SK-N-SH (cell line): ENCODE measurements around the gene LYRM4. TPM values are rescaled to one million over a fixed set of nuclear protein-coding genes. Genes with fewer than 3 reads are reported as not detected.

ENCODE experiments used
- CTCF ChIA-PET: fragments of 300-600, 350-600 bp; formaldehyde crosslinking; extraction: SDS; loops from one replicate; lab custom pipeline; 2021; lab: Yijun Ruan, JAX
- POLR2A ChIA-PET: fragments of 350-600 bp; sonication (Branson Sonifier 250); formaldehyde crosslinking; extraction: SDS; loops from one replicate; lab custom pipeline; 2020; ENCODE audit warnings: antibody characterized with exemption, inconsistent platforms; lab: Yijun Ruan, JAX
- DNase-seq: peaks from one replicate; pipeline ENCODE4 v3.0.0; 2012
- H2AFZ ChIP-seq: fragments of 200-600 bp; sonication (generic); 2 replicates; pipeline ENCODE4 v1.8.1; 2016; ENCODE audit warnings: antibody characterized with exemption, mild to moderate bottlenecking, low read depth
- H3F3A ChIP-seq: fragments of 200-600 bp; sonication (generic); replicated peaks from 2 replicates; pipeline ENCODE3; 2016; ENCODE audit warnings: antibody characterized with exemption, mild to moderate bottlenecking; ENCODE audit not compliant: insufficient read depth
- H3K27ac ChIP-seq, 2 experiments: fragments of 200-500 bp in 1 of 2; fragments of 200-600 bp in 1 of 2; sonication (Bioruptor generic) in 1 of 2; sonication (generic), shearing (Covaris generic) in 1 of 2; 2 replicates each; pipeline versions ENCODE4 v1.5.1 to v1.6.1; 2014 to 2016; ENCODE audit warnings: low read depth in 2 of 2, inconsistent platforms in 1 of 2, low read length in 1 of 2, mild to moderate bottlenecking in 1 of 2, mixed read lengths in 1 of 2
- H3K27me3 ChIP-seq: fragments of 200-600 bp; sonication (generic), shearing (Covaris generic); 2 replicates; pipeline ENCODE4 v1.6.1; 2016; ENCODE audit warnings: mixed run types; ENCODE audit not compliant: insufficient read depth
- H3K36me3 ChIP-seq, 2 experiments: fragments of 200-500 bp in 1 of 2; fragments of 200-600 bp in 1 of 2; sonication (Bioruptor generic) in 1 of 2; sonication (generic) in 1 of 2; replicated peaks in 1 of 2; 2 replicates each; pipeline versions ENCODE3 to v1.5.1; 2014 to 2016; ENCODE audit warnings: low read length in 1 of 2, mild to moderate bottlenecking in 1 of 2; ENCODE audit not compliant: insufficient read depth in 2 of 2, control insufficient read depth in 1 of 2
- H3K4me1 ChIP-seq, 2 experiments: fragments of 200-500 bp in 1 of 2; fragments of 200-600 bp in 1 of 2; sonication (Bioruptor generic) in 1 of 2; sonication (generic), shearing (Covaris generic) in 1 of 2; 2 replicates each; pipeline versions ENCODE4 v1.5.1 to v1.6.1; 2014 to 2016; ENCODE audit warnings: low read depth in 1 of 2, low read length in 1 of 2, mixed run types in 1 of 2; ENCODE audit not compliant: insufficient read depth in 2 of 2, control insufficient read depth in 1 of 2
- H3K4me2 ChIP-seq: fragments of 200-600 bp; sonication (generic), shearing (Covaris generic); 2 replicates; pipeline ENCODE4 v1.6.1; 2017; ENCODE audit warnings: mixed run types
- H3K4me3 ChIP-seq, 2 experiments: fragments of 200-500 bp in 1 of 2; fragments of 200-600 bp in 1 of 2; sonication (Bioruptor generic) in 1 of 2; sonication (generic), shearing (Covaris generic) in 1 of 2; 2 replicates each; pipeline versions ENCODE4 v1.5.1 to v1.8.1; 2014 to 2016; ENCODE audit warnings: low read depth in 2 of 2, inconsistent platforms in 1 of 2, low read length in 1 of 2, mild to moderate bottlenecking in 1 of 2, mixed read lengths in 1 of 2, moderate library complexity in 1 of 2
- H3K79me2 ChIP-seq: fragments of 200-600 bp; sonication (generic); 2 replicates; pipeline ENCODE4 v1.8.1; 2017; ENCODE audit warnings: mild to moderate bottlenecking; ENCODE audit not compliant: insufficient read depth
- H3K9ac ChIP-seq: fragments of 200-600 bp; sonication (generic); 2 replicates; pipeline ENCODE4 v1.6.1; 2017; ENCODE audit warnings: mixed run types
- H3K9me2 ChIP-seq: fragments of 200-600 bp; sonication (generic); 2 replicates; pipeline ENCODE4 v1.6.1; 2017; ENCODE audit warnings: mixed run types
- H3K9me3 ChIP-seq: fragments of 200-600 bp; sonication (generic); 2 replicates; pipeline ENCODE4 v1.6.1; 2017; ENCODE audit warnings: mixed run types, mild to moderate bottlenecking, moderate library complexity
- H4K20me1 ChIP-seq: fragments of 200-600 bp; sonication (generic); 2 replicates; pipeline ENCODE4 v1.6.1; 2017; ENCODE audit warnings: mild to moderate bottlenecking, mixed run types; ENCODE audit not compliant: insufficient read depth
- CHD2 ChIP-seq: fragments of 150-350 bp; IDR thresholded peaks from 2 replicates; pipeline ENCODE4 v1.6.1; 2018; ENCODE audit warnings: low read length; ENCODE audit not compliant: partially characterized antibody
- CTCF ChIP-seq: fragments of 200-600 bp; sonication (generic); IDR thresholded peaks from 2 replicates; pipeline ENCODE4 v1.6.1; 2017; ENCODE audit warnings: antibody characterized with exemption, mild to moderate bottlenecking, moderate library complexity
- EP300 ChIP-seq, 2 experiments: IDR thresholded peaks; 2 replicates each; pipeline versions ENCODE4 v1.4.0 to v1.6.1; 2012; ENCODE audit warnings: borderline replicate concordance in 1 of 2, low read depth in 1 of 2, low read length in 1 of 2
- GATA2 ChIP-seq: sonication (generic); formaldehyde crosslinking; IDR thresholded peaks from 2 replicates; pipeline ENCODE4 v1.5.0; 2020; ENCODE audit warnings: mild to moderate bottlenecking, missing genetic modification reagents
- JUND ChIP-seq: IDR thresholded peaks from 2 replicates; pipeline ENCODE4 v1.4.0; 2012
- MAX ChIP-seq: IDR thresholded peaks from 2 replicates; pipeline ENCODE4 v1.4.0; 2012; ENCODE audit warnings: low read depth
- MEF2A ChIP-seq: IDR thresholded peaks from 2 replicates; pipeline ENCODE4 v1.4.0; 2012; ENCODE audit warnings: low read depth, borderline replicate concordance
- PBX3 ChIP-seq: IDR thresholded peaks from 2 replicates; pipeline ENCODE4; 2012
- RFX5 ChIP-seq: IDR thresholded peaks from 2 replicates; pipeline ENCODE4 v1.6.1; 2012; ENCODE audit warnings: mild to moderate bottlenecking, improper control_type of control experiment, low read length
- SIN3A ChIP-seq: IDR thresholded peaks from 2 replicates; pipeline ENCODE4 v1.6.1; 2012; ENCODE audit warnings: low read depth, mild to moderate bottlenecking, low read length, moderate library complexity, borderline replicate concordance
- USF2 ChIP-seq: fragments of 150-350 bp; IDR thresholded peaks from 2 replicates; pipeline ENCODE4 v1.6.1; 2017; ENCODE audit warnings: antibody characterized with exemption, low read length, low read depth, borderline replicate concordance
- YY1 ChIP-seq: IDR thresholded peaks from 2 replicates; pipeline ENCODE4 v1.4.0; 2012; ENCODE audit warnings: low read depth, mild to moderate bottlenecking
- ZBTB33 ChIP-seq: IDR thresholded peaks from 2 replicates; pipeline ENCODE4 v1.4.0; 2012; ENCODE audit warnings: low read depth, borderline replicate concordance
- WGBS: methylation state at CpG from one replicate; pipeline ENCODE4 v1.1.6; 2017; ENCODE audit warnings: low lambda C conversion rate; 5-methylcytosine and 5-hydroxymethylcytosine counted together
- polyA plus RNA-seq, 3 experiments: library from polyadenylated mRNA; depleted of rRNA; stranded (reverse); fragments of >200 nt; gene quantifications; 2 replicates each; pipeline ENCODE4 v1.2.3, GENCODE V29; 2012

LYRM4 gene
- polyA plus RNA-seq, 1 of the 3 experiments (the other 2 are of a cell fraction) = 37.2 TPM

- H3K79me2 ChIP-seq = no peaks in the 10 kb centered on the region
- no peak overlapping the region for H3K9ac ChIP-seq
- peaks cover 6 to 9% of the 10 kb centered on the region in 2 experiments; a peak in 3 of 4 replicates for H3K4me1 ChIP-seq
- peaks cover 7% of the 10 kb centered on the region for H3F3A ChIP-seq
- H3K9me2 ChIP-seq = no peaks in the 10 kb centered on the region
- no peak overlapping the region for H3K4me2 ChIP-seq
- H3K36me3 ChIP-seq = peaks cover 9 to 10% of the 10 kb centered on the region in 2 experiments
- TF ChIP-seq MAX = no peak
- TF ChIP-seq RFX5 = no peak
- TF ChIP-seq MEF2A = no peak
- no peak for TF ChIP-seq YY1
- TF ChIP-seq JUND = no peak
- TF ChIP-seq PBX3 = no peak
- TF ChIP-seq SIN3A = no peak
- no peak for TF ChIP-seq GATA2 (CRISPR knock-in tag)
- no peak for TF ChIP-seq CHD2
- TF ChIP-seq ZBTB33 = no peak
- no peak for TF ChIP-seq USF2
- TF ChIP-seq EP300 (IDR thresholded peaks at IDR 0.05; ENCODE audit: borderline replicate concordance in 1 of 2, low read depth in 1 of 2, low read length in 1 of 2) = no peak
- TF ChIP-seq CTCF = no peak
- H3K4me3 ChIP-seq = no peak overlapping the region
- no peak for DNase-seq
- WGBS = 96% methylated on average over 5 of the region's 5 CpGs
- H3K27ac ChIP-seq = no peak overlapping the region
- ChIA-PET CTCF (interaction anchor here (0.9 to 2.4 kb wide), 2 partner anchors 12 to 75 kb away, joined by 3 to 9 read pairs; no protein-coding TSS in a partner anchor), POLR2A (no interaction called here)
- no peaks in the 10 kb centered on the region for H4K20me1 ChIP-seq
- no peaks in the 10 kb centered on the region for H3K9me3 ChIP-seq
- no peaks in the 10 kb centered on the region for H3K27me3 ChIP-seq
- no peak overlapping the region for H2AFZ ChIP-seq
These were observed 41.6 kb downstream of the LYRM4 start for GRCh38 chr6:5219011-5219691.
